SK-MEL-5 (cell line): ENCODE measurements around the gene DMBT1. TPM values are rescaled to one million over a fixed set of nuclear protein-coding genes. Genes with fewer than 3 reads are reported as not detected.

Experiments used
- DNase-seq: peaks from one replicate; pipeline ENCODE4 v3.0.0-alpha.2; 2016; ENCODE audit warnings: low read depth, low spot score
- in situ Hi-C: cut with HindIII; loops from 2 replicates; pipeline ENCODE4 v1.10.0; 2016; ENCODE audit warnings: low sequenced_read_pairs, high pct_unique_total_duplicates, low pct_unique_long_range_greater_than_20kb
- total RNA-seq: library from RNA; depleted of rRNA; stranded (reverse); fragments of >200 nt; shearing (Covaris generic); gene quantifications from 2 replicates; pipeline ENCODE4 v1.2.3, GENCODE V29; 2014; rRNA removed

DMBT1 gene
- total RNA-seq, 1 experiment from 2014 or later = 0.42 TPM

- in situ Hi-C loops = no loop called here
- no peak for DNase-seq
Measured at GRCh38 chr10:122674781-122675180, 114.2 kb downstream of the DMBT1 start.

GRCh38 chr10:122675278-122675677 is 114.7 kb downstream of the DMBT1 start:
- DNase-seq = no peak
- in situ Hi-C loops = no loop called here

- DNase-seq = no peak
- in situ Hi-C loops = no loop called here
Measured at GRCh38 chr10:122678266-122678665, 117.7 kb downstream of the DMBT1 start.

- in situ Hi-C loops = no loop called here
- DNase-seq = no peak
Measured at GRCh38 chr10:122682522-122682921, 122.0 kb downstream of the DMBT1 start.

GRCh38 chr10:122688293-122688989 is 127.9 kb downstream of the DMBT1 start:
- DNase-seq = peak; percentile 30
- in situ Hi-C loops = no loop called here

- in situ Hi-C loops = no loop called here
- no peak for DNase-seq
Measured at GRCh38 chr10:122689146-122689820, 128.7 kb downstream of the DMBT1 start.

GRCh38 chr10:122692744-122693143 is 132.2 kb downstream of the DMBT1 start:
- no peak for DNase-seq
- in situ Hi-C loops = no loop called here

Other genes starting within 250 kb of the DMBT1 start
- gene PLEKHA1, start 186.0 kb upstream of the DMBT1 start, total RNA-seq = 10.4 and 10.7 TPM in 2 replicates
- not detected in 2 replicates for gene ARMS2, start 106.1 kb upstream of the DMBT1 start, total RNA-seq
- 113 and 119 TPM in 2 replicates for gene HTRA1, start 99.2 kb upstream of the DMBT1 start, total RNA-seq
- not detected in 2 replicates for gene C10orf120, start 139.1 kb downstream of the DMBT1 start, total RNA-seq